ENCODE data around the gene SNPH. TPM values are rescaled to one million over a fixed set of nuclear protein-coding genes. Genes with fewer than 3 reads are reported as not detected.

SNPH gene
- total RNA-seq, 1 experiment from 2014 or later: 2.2 TPM

DNA sequence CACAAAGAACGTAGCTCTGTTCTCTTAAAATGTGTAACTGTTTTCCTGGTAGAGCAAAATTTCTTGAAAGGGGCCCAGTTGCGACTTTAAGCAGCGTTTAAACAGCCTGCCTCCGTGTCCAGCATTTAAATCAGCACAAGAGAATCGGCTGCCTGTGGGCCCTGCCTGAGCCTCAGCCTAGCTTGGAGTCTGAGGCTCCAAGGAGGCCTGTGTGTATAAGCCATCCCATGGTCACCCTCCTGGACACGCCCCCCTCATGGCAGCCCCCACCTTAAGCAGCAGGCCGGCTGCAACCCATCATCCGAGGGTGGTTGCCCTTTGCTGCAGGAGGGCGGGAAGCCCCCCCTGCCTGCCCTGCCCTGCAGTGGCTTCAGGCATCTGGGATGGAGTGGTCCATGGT is 44.0 kb downstream of the SNPH start:
- ChIA-PET POLR2A (no interaction called here), CTCF (interaction anchor here (0.6 to 1.0 kb wide), 2 partner anchors 9 to 128 kb away, joined by 3 to 5 read pairs; no protein-coding TSS in a partner anchor)
- intact Hi-C loops (cut with micrococcal nuclease): loop anchor here (10.0 kb wide), 1 partner anchor 155 kb away; the partner anchor contains the start of gene NSFL1C
- no TSS peak for BruUV-seq (replicated peaks)
- no peak overlapping the region for H3K27ac Mint-ChIP-seq (ENCODE audit: low read depth, unreplicated experiment)
- H3K9me3 Mint-ChIP-seq (ENCODE audit: unreplicated experiment): no peaks in the 10 kb centered on the region
- H3K36me3 Mint-ChIP-seq (ENCODE audit: insufficient read depth, unreplicated experiment): peaks cover 5% of the 10 kb centered on the region
- no peak overlapping the region for H3K4me3 Mint-ChIP-seq (ENCODE audit: unreplicated experiment)
- no peaks in the 10 kb centered on the region for H3K27me3 Mint-ChIP-seq (ENCODE audit: insufficient read depth, unreplicated experiment)
- DNase-seq (ENCODE audit: unreplicated experiment): no peak
- TF ChIP-seq, protein P1, sequence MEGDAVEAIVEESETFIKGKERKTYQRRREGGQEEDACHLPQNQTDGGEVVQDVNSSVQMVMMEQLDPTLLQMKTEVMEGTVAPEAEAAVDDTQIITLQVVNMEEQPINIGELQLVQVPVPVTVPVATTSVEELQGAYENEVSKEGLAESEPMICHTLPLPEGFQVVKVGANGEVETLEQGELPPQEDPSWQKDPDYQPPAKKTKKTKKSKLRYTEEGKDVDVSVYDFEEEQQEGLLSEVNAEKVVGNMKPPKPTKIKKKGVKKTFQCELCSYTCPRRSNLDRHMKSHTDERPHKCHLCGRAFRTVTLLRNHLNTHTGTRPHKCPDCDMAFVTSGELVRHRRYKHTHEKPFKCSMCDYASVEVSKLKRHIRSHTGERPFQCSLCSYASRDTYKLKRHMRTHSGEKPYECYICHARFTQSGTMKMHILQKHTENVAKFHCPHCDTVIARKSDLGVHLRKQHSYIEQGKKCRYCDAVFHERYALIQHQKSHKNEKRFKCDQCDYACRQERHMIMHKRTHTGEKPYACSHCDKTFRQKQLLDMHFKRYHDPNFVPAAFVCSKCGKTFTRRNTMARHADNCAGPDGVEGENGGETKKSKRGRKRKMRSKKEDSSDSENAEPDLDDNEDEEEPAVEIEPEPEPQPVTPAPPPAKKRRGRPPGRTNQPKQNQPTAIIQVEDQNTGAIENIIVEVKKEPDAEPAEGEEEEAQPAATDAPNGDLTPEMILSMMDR (IDR thresholded peaks at IDR 0.05; ENCODE audit: unreplicated experiment): no peak
- no peaks in the 10 kb centered on the region for H3K4me1 Mint-ChIP-seq (ENCODE audit: insufficient read depth, unreplicated experiment)

- intact Hi-C loops (cut with micrococcal nuclease): loop anchor here (10.0 kb wide), 1 partner anchor 154 kb away; the partner anchor contains the start of gene NSFL1C
- Mint-ChIP-seq H3K27ac (ENCODE audit: low read depth, unreplicated experiment) (no peak overlapping the region), H3K36me3 (ENCODE audit: insufficient read depth, unreplicated experiment) (peaks cover 5% of the 10 kb centered on the region), H3K4me3 (ENCODE audit: unreplicated experiment) (no peak overlapping the region), H3K4me1 (ENCODE audit: insufficient read depth, unreplicated experiment) (no peaks in the 10 kb centered on the region), H3K9me3 (ENCODE audit: unreplicated experiment) (no peaks in the 10 kb centered on the region), H3K27me3 (ENCODE audit: insufficient read depth, unreplicated experiment) (no peaks in the 10 kb centered on the region)
- no TSS peak for BruUV-seq (replicated peaks)
- ChIA-PET CTCF (interaction anchor here (1.0 kb wide), 1 partner anchor 128 kb away, joined by 5 read pairs; no protein-coding TSS in a partner anchor), POLR2A (no interaction called here)
- TF ChIP-seq, protein P1 (IDR thresholded peaks at IDR 0.05; ENCODE audit: unreplicated experiment): no peak
- DNase-seq (ENCODE audit: unreplicated experiment): no peak
Measured at GRCh38 chr20:1310506-1311190, 44.6 kb downstream of the SNPH start.

GRCh38 chr20:1312308-1312707 is 46.2 kb downstream of the SNPH start:
- H3K27ac Mint-ChIP-seq (ENCODE audit: low read depth, unreplicated experiment): no peak overlapping the region
- no peaks in the 10 kb centered on the region for H3K36me3 Mint-ChIP-seq (ENCODE audit: insufficient read depth, unreplicated experiment)
- intact Hi-C loops (cut with micrococcal nuclease): loop anchor here (2.0 to 10.0 kb wide), 2 partner anchors 152 to 190 kb away; partner anchors contain the start of gene NSFL1C
- no peaks in the 10 kb centered on the region for H3K4me1 Mint-ChIP-seq (ENCODE audit: insufficient read depth, unreplicated experiment)
- H3K4me3 Mint-ChIP-seq (ENCODE audit: unreplicated experiment): no peak overlapping the region
- POLR2A ChIA-PET: interaction anchor here (1.2 to 1.9 kb wide), 3 partner anchors 13 to 191 kb away, joined by 3 to 5 read pairs (median 5); partner anchors contain the start of gene SDCBP2
- no peaks in the 10 kb centered on the region for H3K9me3 Mint-ChIP-seq (ENCODE audit: unreplicated experiment)
- H3K27me3 Mint-ChIP-seq (ENCODE audit: insufficient read depth, unreplicated experiment): no peaks in the 10 kb centered on the region
- TF ChIP-seq, protein P1 (IDR thresholded peaks at IDR 0.05; ENCODE audit: unreplicated experiment): no peak
- DNase-seq (ENCODE audit: unreplicated experiment): no peak
- CTCF ChIA-PET: interaction anchor here (0.6 to 2.7 kb wide), 21 partner anchors 11 to 464 kb away, joined by 3 to 35 read pairs (median 5); partner anchors contain the start of gene SDCBP2
- BruUV-seq (replicated peaks): no TSS peak

GRCh38 chr20:1312904-1313235 is 46.8 kb downstream of the SNPH start:
- no TSS peak for BruUV-seq (replicated peaks)
- CTCF ChIA-PET: interaction anchor here (0.6 to 2.7 kb wide), 27 partner anchors 10 to 826 kb away, joined by 3 to 35 read pairs (median 4); partner anchors contain the start of gene SDCBP2

More at GRCh38 chr20:1312904-1313235, 46.8 kb downstream of the SNPH start:
- POLR2A ChIA-PET: interaction anchor here (1.2 to 1.9 kb wide), 3 partner anchors 13 to 191 kb away, joined by 3 to 5 read pairs (median 5); partner anchors contain the start of gene SDCBP2
- Mint-ChIP-seq H3K27ac (ENCODE audit: low read depth, unreplicated experiment) (no peak overlapping the region), H3K27me3 (ENCODE audit: insufficient read depth, unreplicated experiment) (no peaks in the 10 kb centered on the region), H3K36me3 (ENCODE audit: insufficient read depth, unreplicated experiment) (no peaks in the 10 kb centered on the region), H3K4me1 (ENCODE audit: insufficient read depth, unreplicated experiment) (no peaks in the 10 kb centered on the region), H3K4me3 (ENCODE audit: unreplicated experiment) (no peak overlapping the region), H3K9me3 (ENCODE audit: unreplicated experiment) (no peaks in the 10 kb centered on the region)
- intact Hi-C loops (cut with micrococcal nuclease): loop anchor here (1.0 to 10.0 kb wide), 3 partner anchors 124 to 190 kb away; partner anchors contain the start of gene NSFL1C
- DNase-seq (ENCODE audit: unreplicated experiment): no peak
- TF ChIP-seq, protein P1 (IDR thresholded peaks at IDR 0.05; ENCODE audit: unreplicated experiment): no peak

All from MCF 10A (cell line).